ENCODE results near the gene DENND2A.
"Not testable (repeated sequence)": the region's sequence is repeated elsewhere in the genome, so short reads cannot be mapped to it uniquely, and the experiment has no call there.

DENND2A gene

DNA sequence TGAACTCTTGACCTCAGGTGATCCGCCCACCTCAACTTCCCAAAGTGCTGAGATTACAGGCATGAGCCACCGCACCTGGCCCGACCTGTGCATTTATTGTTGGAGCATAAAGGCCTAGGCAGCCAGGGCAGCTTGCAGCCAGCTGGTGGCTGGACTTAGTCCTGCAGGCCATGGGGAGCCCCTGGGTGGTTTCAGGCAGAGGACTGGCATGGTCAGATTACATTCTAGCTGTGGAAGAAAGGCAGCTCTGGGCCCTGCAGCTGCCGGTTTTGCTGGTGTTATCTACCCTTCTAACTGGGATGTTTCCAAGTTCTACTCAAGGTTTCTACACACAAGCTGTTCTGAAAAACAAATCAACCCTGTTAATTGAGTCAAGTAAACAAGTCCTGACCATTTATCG is 138.6 kb downstream of the DENND2A start:
- TF ChIP-seq, protein P1, sequence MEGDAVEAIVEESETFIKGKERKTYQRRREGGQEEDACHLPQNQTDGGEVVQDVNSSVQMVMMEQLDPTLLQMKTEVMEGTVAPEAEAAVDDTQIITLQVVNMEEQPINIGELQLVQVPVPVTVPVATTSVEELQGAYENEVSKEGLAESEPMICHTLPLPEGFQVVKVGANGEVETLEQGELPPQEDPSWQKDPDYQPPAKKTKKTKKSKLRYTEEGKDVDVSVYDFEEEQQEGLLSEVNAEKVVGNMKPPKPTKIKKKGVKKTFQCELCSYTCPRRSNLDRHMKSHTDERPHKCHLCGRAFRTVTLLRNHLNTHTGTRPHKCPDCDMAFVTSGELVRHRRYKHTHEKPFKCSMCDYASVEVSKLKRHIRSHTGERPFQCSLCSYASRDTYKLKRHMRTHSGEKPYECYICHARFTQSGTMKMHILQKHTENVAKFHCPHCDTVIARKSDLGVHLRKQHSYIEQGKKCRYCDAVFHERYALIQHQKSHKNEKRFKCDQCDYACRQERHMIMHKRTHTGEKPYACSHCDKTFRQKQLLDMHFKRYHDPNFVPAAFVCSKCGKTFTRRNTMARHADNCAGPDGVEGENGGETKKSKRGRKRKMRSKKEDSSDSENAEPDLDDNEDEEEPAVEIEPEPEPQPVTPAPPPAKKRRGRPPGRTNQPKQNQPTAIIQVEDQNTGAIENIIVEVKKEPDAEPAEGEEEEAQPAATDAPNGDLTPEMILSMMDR (IDR thresholded peaks at IDR 0.05; ENCODE audit: control extremely low read depth, extremely low read depth, low read depth, missing control alignments) = no peak
- POLR2A ChIA-PET = no interaction called here
- DNase-seq (ENCODE audit: extremely low spot score) = no peak
- CTCF ChIA-PET = interaction anchor here (0.9 to 3.8 kb wide), 3 partner anchors 9 to 14 kb away, joined by 3 to 14 read pairs (median 5); no protein-coding TSS in a partner anchor

DNA sequence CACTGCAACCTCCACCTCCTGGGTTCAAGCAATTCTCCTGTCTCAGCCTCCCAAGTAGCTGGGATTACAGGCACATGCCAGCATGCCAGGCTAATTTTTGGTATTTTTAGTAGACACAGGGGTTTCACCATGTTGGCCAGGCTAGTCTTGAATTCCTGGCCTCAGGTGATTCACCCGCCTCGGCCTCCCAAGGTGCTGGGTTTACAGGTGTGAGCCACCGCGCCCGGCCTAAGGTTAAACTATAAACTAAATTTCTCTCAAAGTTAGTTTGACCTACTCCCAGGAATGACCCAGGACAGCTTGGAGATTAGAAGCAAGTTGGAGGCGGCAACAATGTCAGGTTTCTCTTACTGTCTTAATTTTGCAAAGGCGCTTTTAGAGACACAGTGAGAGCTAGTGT is 142.8 kb downstream of the DENND2A start:
- CTCF ChIA-PET = interaction anchor here (1.0 to 1.2 kb wide), 4 partner anchors 9 to 21 kb away, joined by 3 to 7 read pairs (median 4); no protein-coding TSS in a partner anchor
- POLR2A ChIA-PET; DNase-seq (ENCODE audit: extremely low spot score): not testable (repeated sequence)

DNA sequence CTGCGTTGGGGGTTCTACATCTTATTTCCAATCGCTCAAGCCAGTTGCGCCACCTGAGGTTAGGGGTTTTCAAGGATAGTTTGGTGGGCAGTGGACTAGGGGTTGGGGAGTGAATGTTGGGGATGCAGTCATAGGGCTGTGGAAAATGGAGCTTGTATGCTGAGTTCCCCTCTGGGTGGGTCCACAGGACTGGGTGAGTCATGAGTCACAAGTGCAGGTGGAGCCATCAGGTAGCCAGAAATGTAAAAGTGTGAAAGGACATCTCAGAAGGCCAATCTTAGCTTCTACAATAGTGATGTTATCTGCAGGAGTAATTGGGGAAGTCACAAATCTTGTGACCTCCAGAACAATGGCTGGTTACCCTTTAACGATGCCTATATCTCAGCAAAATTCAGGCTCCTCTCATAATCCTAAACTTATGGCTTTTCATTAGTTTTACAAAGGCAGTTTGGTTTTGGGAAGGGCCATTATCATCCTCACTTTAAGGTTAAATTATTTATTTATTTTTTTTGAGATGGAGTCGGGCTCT is 143.3 kb downstream of the DENND2A start:
- ChIA-PET CTCF (interaction anchor here (1.1 kb wide), 1 partner anchor 8 kb away, joined by 4 read pairs; no protein-coding TSS in a partner anchor), POLR2A (no interaction called here)

DNA sequence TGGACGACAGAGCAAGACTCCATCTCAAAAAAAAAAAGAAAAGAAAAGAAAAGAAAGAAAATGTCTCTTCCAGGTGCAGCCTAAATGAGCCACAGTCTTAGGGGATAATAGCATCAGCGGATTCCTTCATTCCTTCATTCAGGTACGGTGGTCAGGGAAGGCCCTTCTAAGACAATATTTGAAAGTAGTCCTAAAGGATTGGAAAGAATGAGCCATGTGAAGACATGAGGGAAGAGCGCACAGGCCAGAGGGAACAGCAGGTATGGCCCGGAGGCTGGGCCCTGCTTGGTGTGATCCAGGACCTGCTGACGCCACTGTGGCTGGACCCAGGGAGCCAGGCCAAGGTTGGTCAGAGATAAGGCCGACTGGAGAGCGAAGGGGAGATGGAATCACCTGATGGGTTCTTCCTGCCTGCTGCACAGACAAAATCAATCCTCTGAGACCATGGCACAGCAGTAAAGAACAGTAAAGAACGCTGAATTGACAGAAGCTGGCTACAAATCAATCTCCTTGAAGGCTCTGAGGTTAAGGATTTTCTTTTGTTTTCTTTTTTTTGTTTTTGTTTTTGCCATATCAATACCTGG is 145.0 kb downstream of the DENND2A start:
- ChIA-PET CTCF (interaction anchor here (1.2 to 2.1 kb wide), 2 partner anchors 12 to 42 kb away, joined by 3 to 5 read pairs; no protein-coding TSS in a partner anchor), POLR2A (no interaction called here)
- TF ChIP-seq, protein P1 (IDR thresholded peaks at IDR 0.05; ENCODE audit: control extremely low read depth, extremely low read depth, low read depth, missing control alignments) = no peak
- no peak for DNase-seq (ENCODE audit: extremely low spot score)

More for the DNA sequence above, 143.3 kb downstream of the DENND2A start:
- no peak for DNase-seq (ENCODE audit: extremely low spot score)
- TF ChIP-seq, protein P1 (IDR thresholded peaks at IDR 0.05; ENCODE audit: control extremely low read depth, extremely low read depth, low read depth, missing control alignments) = no peak

DNA sequence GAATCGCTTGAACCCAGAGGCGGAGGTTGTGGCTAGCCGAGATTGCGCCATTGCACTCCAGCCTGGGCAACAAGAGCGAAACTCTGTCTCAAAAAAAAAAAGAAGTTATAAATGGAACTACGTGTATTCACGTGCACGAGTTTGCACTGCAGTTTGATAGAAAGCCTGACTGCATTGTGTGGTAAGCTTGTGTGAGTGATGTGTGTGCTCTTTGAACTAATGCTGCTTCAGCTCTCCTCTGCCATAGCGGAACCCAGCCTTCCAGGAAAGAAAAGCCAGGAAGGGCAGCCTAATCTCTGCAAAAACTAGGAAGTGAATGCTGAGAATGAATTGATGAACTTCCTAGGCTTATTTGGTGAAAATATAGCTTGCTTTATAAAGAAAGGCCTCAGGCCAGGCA is 145.7 kb downstream of the DENND2A start:
- DNase-seq (ENCODE audit: extremely low spot score) = no peak
- ChIA-PET POLR2A (interaction anchor here (0.7 kb wide), 1 partner anchor 321 kb away, joined by 3 read pairs; no protein-coding TSS in a partner anchor), CTCF (interaction anchor here (0.9 to 2.1 kb wide), 3 partner anchors 12 to 317 kb away, joined by 3 to 5 read pairs (median 3); no protein-coding TSS in a partner anchor)
- TF ChIP-seq, protein P1 (IDR thresholded peaks at IDR 0.05; ENCODE audit: control extremely low read depth, extremely low read depth, low read depth, missing control alignments) = no peak

DNA sequence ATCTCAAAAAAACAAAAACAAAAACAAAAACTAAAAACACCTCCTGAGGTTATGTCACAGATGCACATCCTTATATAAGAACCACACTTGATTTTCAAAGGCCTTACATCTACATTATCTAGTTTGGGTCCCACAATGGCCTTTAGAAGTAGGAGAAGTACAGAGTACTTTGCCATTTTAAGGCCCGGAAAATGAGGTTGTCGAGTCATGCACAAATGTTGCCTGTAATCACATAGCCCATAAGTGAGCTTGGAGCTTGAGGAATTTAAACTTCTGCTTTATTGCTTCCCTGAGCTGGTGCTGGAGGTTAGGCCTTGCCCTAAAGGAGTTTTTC is 151.6 kb downstream of the DENND2A start:
- DNase-seq (ENCODE audit: extremely low spot score) = no peak
- POLR2A ChIA-PET = no interaction called here
- CTCF ChIA-PET = interaction anchor here (1.3 kb wide), 1 partner anchor 8 kb away, joined by 4 read pairs; no protein-coding TSS in a partner anchor
- TF ChIP-seq, protein P1 (IDR thresholded peaks at IDR 0.05; ENCODE audit: control extremely low read depth, extremely low read depth, low read depth, missing control alignments) = no peak

- CTCF ChIA-PET = no interaction called here
- POLR2A ChIA-PET = no interaction called here
- TF ChIP-seq, protein P1 (IDR thresholded peaks at IDR 0.05; ENCODE audit: control extremely low read depth, extremely low read depth, low read depth, missing control alignments) = no peak
- DNase-seq (ENCODE audit: extremely low spot score) = no peak
Observed at GRCh38 chr7:140485500-140486265, 154.9 kb downstream of the DENND2A start.
